Tibial artery (tissue), 4 donors: ENCODE measurements around the gene SLX9.

Source experiments
- DNase-seq, 2 donors: peaks; one replicate each; pipeline ENCODE4 v3.0.0-alpha.2; 2019
- H3K27ac ChIP-seq, 2 donors: fragments of 200-600 bp; sonication (generic) in 1 of 2; 1 replicate in 1 of 2; 2 replicates in 1 of 2; pipeline ENCODE4 v1.5.1; 2018 to 2019; ENCODE audit warnings: mild to moderate bottlenecking in 1 of 2
- H3K27me3 ChIP-seq, 2 donors: fragments of 200-600 bp; sonication (generic) in 1 of 2; one replicate each; pipeline versions ENCODE4 v1.5.1 to v1.6.0; 2016 to 2019
- H3K36me3 ChIP-seq, 3 donors: fragments of 200-600 bp; sonication (generic) in 2 of 3; one replicate each; pipeline ENCODE4 v1.5.1; 2016 to 2019; ENCODE audit warnings: mild to moderate bottlenecking in 2 of 3
- H3K4me1 ChIP-seq, 4 donors: fragments of 200-600 bp; sonication (generic) in 2 of 4; 1 replicate in 3 of 4; 2 replicates in 1 of 4; pipeline ENCODE4 v1.5.1; 2016 to 2019
- H3K4me3 ChIP-seq, 2 donors: fragments of 200-600 bp; sonication (generic) in 1 of 2; 1 replicate in 1 of 2; 2 replicates in 1 of 2; pipeline ENCODE4 v1.5.1; 2018 to 2019; ENCODE audit warnings: mild to moderate bottlenecking in 2 of 2
- H3K9me3 ChIP-seq, 3 donors: fragments of 200-600 bp; sonication (generic) in 1 of 3; one replicate each; pipeline ENCODE4 v1.5.1; 2016 to 2019
- intact Hi-C: fragments of 100-400 bp; cut with DNase I; formaldehyde crosslinking; loops from one replicate; pipeline ENCODE4 v1.15.0; 2023; ENCODE audit warnings: low total_unique reads
- TF ChIP-seq, protein P1 (sequence below), 2 experiments: fragments of 200-600 bp in 1 of 2; fragments of 450-650 bp in 1 of 2; IDR thresholded peaks; one replicate each; pipeline ENCODE4 v1.5.1; 2017 to 2019; ENCODE audit warnings: antibody characterized with exemption in 2 of 2, mild to moderate bottlenecking in 1 of 2, moderate library complexity in 1 of 2

SLX9 gene

DNA sequence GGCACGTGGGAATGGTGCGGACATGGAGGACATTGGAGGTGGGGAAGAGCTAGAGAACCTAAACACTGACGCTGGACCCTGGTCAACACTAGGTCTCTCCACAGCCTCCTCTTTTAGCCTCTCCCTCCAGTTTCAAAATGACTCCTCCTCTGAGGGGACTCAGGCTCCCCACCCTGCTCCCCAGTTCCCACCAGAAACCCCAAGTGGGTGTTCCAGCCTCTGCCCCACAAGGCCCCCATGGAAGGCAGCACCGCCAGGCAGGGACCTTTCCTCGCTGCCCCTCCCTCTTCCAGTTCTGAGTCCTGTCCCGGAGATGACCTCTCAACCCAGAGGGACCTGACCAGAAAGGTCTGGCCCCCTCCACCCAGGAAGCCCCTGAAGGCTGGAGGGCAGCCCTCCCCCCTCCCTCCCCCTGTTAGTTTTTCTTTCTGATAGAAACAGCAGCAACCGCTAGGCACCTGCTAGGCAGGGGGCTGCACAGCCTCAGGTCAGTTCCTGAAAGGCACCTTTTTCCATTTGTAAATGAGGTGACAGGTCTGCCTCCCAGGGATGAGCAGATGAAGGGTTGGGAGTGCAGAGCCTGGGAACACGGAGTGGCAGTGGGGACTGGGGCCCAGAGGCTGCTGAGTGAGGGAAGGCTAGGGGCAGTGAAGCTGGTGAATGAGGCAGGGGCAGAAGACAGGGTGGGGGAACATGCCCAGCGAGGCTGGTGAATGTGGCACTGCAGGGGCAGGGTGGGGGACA is 9.9 kb upstream of the SLX9 start:
- Histone ChIP-seq H3K4me1 (peaks cover 0 to 73% (median 43%) of the 10 kb centered on the region in 4 donors), H3K4me3 (no peak overlapping the region), H3K36me3 (peaks cover 0 to 4% (median under 1%) of the 10 kb centered on the region in 3 donors), H3K27me3 (peaks cover 0 to 51% of the 10 kb centered on the region in 2 donors), H3K9me3 (no peaks in the 10 kb centered on the region), H3K27ac (no peak overlapping the region)
- TF ChIP-seq, protein P1, sequence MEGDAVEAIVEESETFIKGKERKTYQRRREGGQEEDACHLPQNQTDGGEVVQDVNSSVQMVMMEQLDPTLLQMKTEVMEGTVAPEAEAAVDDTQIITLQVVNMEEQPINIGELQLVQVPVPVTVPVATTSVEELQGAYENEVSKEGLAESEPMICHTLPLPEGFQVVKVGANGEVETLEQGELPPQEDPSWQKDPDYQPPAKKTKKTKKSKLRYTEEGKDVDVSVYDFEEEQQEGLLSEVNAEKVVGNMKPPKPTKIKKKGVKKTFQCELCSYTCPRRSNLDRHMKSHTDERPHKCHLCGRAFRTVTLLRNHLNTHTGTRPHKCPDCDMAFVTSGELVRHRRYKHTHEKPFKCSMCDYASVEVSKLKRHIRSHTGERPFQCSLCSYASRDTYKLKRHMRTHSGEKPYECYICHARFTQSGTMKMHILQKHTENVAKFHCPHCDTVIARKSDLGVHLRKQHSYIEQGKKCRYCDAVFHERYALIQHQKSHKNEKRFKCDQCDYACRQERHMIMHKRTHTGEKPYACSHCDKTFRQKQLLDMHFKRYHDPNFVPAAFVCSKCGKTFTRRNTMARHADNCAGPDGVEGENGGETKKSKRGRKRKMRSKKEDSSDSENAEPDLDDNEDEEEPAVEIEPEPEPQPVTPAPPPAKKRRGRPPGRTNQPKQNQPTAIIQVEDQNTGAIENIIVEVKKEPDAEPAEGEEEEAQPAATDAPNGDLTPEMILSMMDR (IDR thresholded peaks at IDR 0.05): no peak
- peak in 1 of 2 donors; percentile 60 for DNase-seq
- intact Hi-C loops: loop anchor here (10.0 kb wide), 1 partner anchor 115 kb away; the partner anchor contains the start of gene SUMO3

DNA sequence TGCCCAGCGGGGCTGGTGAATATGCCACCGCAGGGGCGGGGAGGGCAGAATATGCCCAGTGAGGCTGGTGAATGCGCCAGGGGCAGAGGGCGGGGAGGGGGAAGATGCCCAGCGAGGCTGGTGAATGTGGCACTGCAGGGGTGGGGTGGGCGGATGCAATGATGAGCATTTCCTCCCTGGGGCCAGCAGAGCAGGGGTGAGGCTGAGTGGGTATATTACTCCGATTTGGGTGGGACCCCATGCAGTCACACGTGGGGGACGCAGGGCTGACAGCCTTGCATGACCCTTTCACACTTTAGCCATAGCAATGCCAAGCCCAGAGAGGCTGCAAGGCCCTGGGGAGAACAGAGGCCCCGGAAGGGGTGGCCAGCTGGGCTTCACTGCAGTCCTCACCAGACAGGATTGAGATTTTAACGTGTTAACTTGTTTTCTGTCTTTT is 9.3 kb upstream of the SLX9 start:
- intact Hi-C loops: no loop called here
- H3K27ac ChIP-seq: no peak overlapping the region

DNA sequence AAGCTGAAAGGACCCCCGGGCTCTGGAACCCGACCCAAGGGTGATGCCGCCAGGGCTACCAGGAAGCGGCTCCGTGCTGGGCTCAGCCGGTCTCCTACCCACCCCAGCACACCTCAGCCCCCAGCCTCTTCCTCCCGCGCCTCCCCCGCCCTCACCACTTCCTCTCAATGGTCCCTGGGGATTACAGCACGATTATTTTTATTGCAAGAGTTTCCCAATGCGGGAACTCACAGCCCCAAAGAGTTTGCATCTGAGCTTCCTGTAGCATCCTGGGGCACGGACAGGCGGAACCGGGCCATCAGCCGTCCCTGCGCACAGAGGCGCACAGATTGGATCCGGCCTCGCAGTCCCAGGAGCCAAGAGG is 8.7 kb upstream of the SLX9 start:
- no peaks in the 10 kb centered on the region for H3K9me3 ChIP-seq
- TF ChIP-seq, protein P1 (IDR thresholded peaks at IDR 0.05): no peak
- peak overlapping the region; percentile 41 to 47 for H3K4me3 ChIP-seq
- no peak overlapping the region for H3K27ac ChIP-seq
- intact Hi-C loops: no loop called here
- peaks cover 0 to 4% (median 4%) of the 10 kb centered on the region in 3 donors for H3K36me3 ChIP-seq
- DNase-seq: peak in 1 of 2 donors; percentile 67
- peaks cover 0 to 62% (median 37%) of the 10 kb centered on the region in 4 donors for H3K4me1 ChIP-seq
- H3K27me3 ChIP-seq: peaks cover 0 to 58% of the 10 kb centered on the region in 2 donors

More for the DNA sequence above, 9.3 kb upstream of the SLX9 start:
- peaks cover 0 to 57% of the 10 kb centered on the region in 2 donors for H3K27me3 ChIP-seq
- no peaks in the 10 kb centered on the region for H3K9me3 ChIP-seq
- H3K4me1 ChIP-seq: peaks cover 0 to 67% (median 40%) of the 10 kb centered on the region in 4 donors
- no peak overlapping the region for H3K4me3 ChIP-seq
- H3K36me3 ChIP-seq: peaks cover 0 to 4% (median 4%) of the 10 kb centered on the region in 3 donors
- TF ChIP-seq, protein P1 (IDR thresholded peaks at IDR 0.05): no peak
- peak in 1 of 2 donors; percentile 67 for DNase-seq

DNA sequence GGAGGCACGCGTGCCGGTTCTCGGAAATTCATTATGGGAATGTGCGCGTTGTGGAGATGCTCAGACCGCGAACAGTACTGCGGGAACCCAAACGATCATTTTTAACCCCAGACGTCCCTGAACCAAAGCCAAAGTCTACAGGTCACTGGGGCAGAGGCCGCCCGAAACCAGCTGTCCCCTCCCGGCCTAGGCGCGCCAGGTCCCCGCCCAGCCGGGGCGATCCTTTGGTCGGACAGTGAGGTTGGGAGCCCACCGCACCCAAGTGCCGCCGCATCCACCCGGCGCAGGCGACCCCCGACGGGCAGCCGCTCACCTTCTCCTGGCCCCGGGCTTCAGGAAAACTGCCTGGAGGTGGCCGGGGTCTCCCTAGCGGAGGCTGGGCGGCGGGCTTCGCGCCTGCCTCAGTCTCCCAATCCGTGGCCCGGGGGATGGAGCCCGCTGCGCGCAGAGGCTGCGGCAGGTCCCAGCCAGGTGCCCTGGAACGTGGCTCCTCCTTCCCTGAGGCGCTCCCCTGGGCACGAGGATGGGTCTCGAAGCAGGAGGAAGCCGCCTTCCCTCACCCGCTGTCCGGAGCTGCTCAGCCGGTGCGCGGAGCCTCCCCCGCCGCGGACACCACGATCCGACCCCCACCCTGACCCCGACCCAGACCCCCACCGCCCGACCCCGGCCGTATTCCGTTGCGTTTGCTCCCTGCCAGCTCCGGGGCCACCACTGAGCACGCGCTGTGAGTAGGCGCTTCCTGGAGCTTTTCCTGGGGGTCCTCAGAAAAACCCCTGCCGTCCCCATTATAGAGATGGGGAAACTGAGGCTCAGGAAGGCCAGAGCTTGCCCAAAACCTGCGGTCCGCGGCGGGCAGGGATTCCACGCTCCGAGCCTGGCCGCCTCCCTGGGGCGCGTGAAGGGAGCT is 8.1 kb upstream of the SLX9 start:
- Histone ChIP-seq H3K27ac (peak overlapping the region in 1 of 2 donors; percentile 12), H3K4me1 (peaks cover 0 to 56% (median 34%) of the 10 kb centered on the region in 4 donors), H3K36me3 (peaks cover 0 to 4% (median 4%) of the 10 kb centered on the region in 3 donors), H3K9me3 (no peaks in the 10 kb centered on the region), H3K27me3 (peaks cover 0 to 58% of the 10 kb centered on the region in 2 donors), H3K4me3 (peak overlapping the region; percentile 41 to 47)
- intact Hi-C loops: loop anchor here (2.0 kb wide), 1 partner anchor 39 kb away; no protein-coding TSS in a partner anchor
- TF ChIP-seq, protein P1 (IDR thresholded peaks at IDR 0.05): no peak
- DNase-seq: peak in 1 of 2 donors; percentile 59

DNA sequence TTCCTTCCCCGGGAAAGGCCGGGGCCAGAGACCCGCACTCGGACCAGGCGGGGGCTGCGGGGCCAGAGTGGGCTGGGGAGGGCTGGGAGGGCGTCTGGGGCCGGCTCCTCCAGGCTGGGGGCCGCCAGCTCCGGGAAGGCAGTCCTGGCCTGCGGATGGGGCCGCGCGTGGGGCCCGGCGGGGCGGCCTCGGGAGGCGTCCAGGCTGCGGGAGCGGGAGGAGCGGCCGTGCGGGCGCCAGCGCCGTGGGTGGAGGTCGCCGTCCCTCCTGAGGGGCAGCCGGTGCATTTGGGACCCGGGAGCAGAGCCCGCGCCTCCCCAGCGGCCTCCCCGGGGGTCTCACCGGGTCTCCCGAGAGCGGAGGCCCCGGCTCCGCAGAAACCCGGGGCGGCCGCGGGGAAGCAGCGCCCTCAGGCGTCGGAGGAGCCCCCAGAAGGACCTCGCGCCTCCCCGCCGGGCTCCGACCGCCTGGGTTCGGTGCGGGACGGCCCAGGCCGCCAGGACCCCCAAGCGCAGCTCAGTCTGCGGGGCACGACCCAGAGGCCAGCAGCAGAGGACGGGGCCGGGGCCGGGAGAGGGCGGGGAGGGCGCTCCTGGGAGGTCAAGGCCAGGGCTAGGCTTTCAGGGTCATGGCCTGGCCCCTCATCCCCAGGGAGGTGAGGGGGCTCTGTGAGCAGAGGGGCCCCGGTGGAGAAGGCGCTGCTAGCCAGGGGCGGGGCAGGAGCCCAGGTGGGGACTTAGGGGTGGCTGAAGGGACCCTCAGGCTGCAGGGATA is 7.2 kb upstream of the SLX9 start:
- DNase-seq: peak in 1 of 2 donors; percentile 70
- TF ChIP-seq, protein P1 (IDR thresholded peaks at IDR 0.05): peak; percentile 29 to 56
- Histone ChIP-seq H3K27me3 (peaks cover 0 to 58% of the 10 kb centered on the region in 2 donors), H3K27ac (no peak overlapping the region), H3K4me3 (peak overlapping the region; percentile 41 to 47), H3K9me3 (no peaks in the 10 kb centered on the region), H3K36me3 (peaks cover 0 to 4% (median 4%) of the 10 kb centered on the region in 3 donors), H3K4me1 (peaks cover 0 to 48% (median 29%) of the 10 kb centered on the region in 4 donors)
- intact Hi-C loops: loop anchor here (2.0 kb wide), 1 partner anchor 40 kb away; no protein-coding TSS in a partner anchor
